K562 (cell line): ENCODE data around the gene CRKL. TPM values are rescaled to one million over a fixed set of nuclear protein-coding genes. Genes with fewer than 3 reads are reported as not detected.

Experiments used
- ATAC-seq: fragments of 200-7000 bp; cut with Tn5 transposase; 3 replicates; pipeline ENCODE4 v1.9.1; 2020; ENCODE audit warnings: moderate library complexity
- BruUV-seq: library from RNA; stranded (reverse); fragments of 400-500 nt; replicated peaks from 2 replicates; lab custom pipeline; 2021; lab: Mats Ljungman, UMichigan
- CTCF ChIA-PET: fragments of 300-600 bp; formaldehyde crosslinking; extraction: SDS; loops from one replicate; lab custom pipeline; 2021; ENCODE audit warnings: low intra/inter-chr PET ratio; lab: Yijun Ruan, JAX
- POLR2A ChIA-PET: fragments of 300-600, 350-650 bp; sonication (Branson Sonifier 250); formaldehyde crosslinking; extraction: SDS; loops from one replicate; lab custom pipeline; 2021; ENCODE audit warnings: antibody characterized with exemption, inconsistent platforms; lab: Yijun Ruan, JAX
- DNase-seq, 4 experiments: peaks; one replicate each; pipeline versions ENCODE4 v3.0.0 to v3.0.0-alpha.2; 2011 to 2018; ENCODE audit warnings: low spot score in 3 of 4, mixed read lengths in 3 of 4; ENCODE audit errors: extremely low read depth in 1 of 4
- FAIRE-seq: peaks from 2 replicates; lab custom pipeline; 2011; peaks lifted over from hg19 to GRCh38; lab: Jason Lieb, UNC
- H2AFZ ChIP-seq: 2 replicates; pipeline ENCODE4 v1.6.0; 2011; ENCODE audit warnings: low read depth, low read length, control low read depth, inconsistent platforms
- H3K27ac ChIP-seq: fragments of 200-600 bp; 3 replicates; pipeline ENCODE4 v1.8.0; 2011; ENCODE audit warnings: low read depth, mild to moderate bottlenecking, control low read depth, inconsistent platforms, low read length, moderate library complexity, mixed read lengths; ENCODE audit errors: extremely low read depth
- H3K27me3 ChIP-seq, 2 experiments: fragments of 300-600 bp in 1 of 2; 2 replicates in 1 of 2; 3 replicates in 1 of 2; pipeline versions ENCODE4 v1.6.0 to v1.8.0; 2011; ENCODE audit warnings: inconsistent platforms in 2 of 2, low read length in 2 of 2, mild to moderate bottlenecking in 1 of 2, mixed read lengths in 1 of 2, moderate library complexity in 1 of 2; ENCODE audit not compliant: control insufficient read depth in 2 of 2, insufficient read depth in 2 of 2
- H3K36me3 ChIP-seq: fragments of 300-600 bp; 3 replicates; pipeline ENCODE4 v1.8.0; 2011; ENCODE audit warnings: mild to moderate bottlenecking, low read length, inconsistent platforms; ENCODE audit not compliant: control insufficient read depth, insufficient read depth
- H3K4me1 ChIP-seq, 2 experiments: fragments of 200-600 bp in 1 of 2; replicated peaks in 1 of 2; 2 replicates in 1 of 2; 3 replicates in 1 of 2; pipeline versions ENCODE4 v1.5.1 to v1.8.0; 2011; ENCODE audit warnings: inconsistent platforms in 2 of 2, low read length in 2 of 2, mild to moderate bottlenecking in 1 of 2, mixed read lengths in 1 of 2, moderate library complexity in 1 of 2; ENCODE audit not compliant: control insufficient read depth in 2 of 2, insufficient read depth in 2 of 2
- H3K4me2 ChIP-seq: 2 replicates; pipeline ENCODE4 v1.6.1; 2011; ENCODE audit warnings: low read length, control low read depth, inconsistent platforms, mixed read lengths; ENCODE audit not compliant: insufficient read depth
- H3K4me3 ChIP-seq: fragments of 200-600 bp; sonication (generic), shearing (Covaris generic); 2 replicates; pipeline ENCODE4 v1.5.1; 2016; ENCODE audit warnings: control low read depth, inconsistent platforms
- H3K79me2 ChIP-seq: fragments of 200-600 bp; 3 replicates; pipeline ENCODE4 v1.8.0; 2011; ENCODE audit warnings: low read length, inconsistent platforms; ENCODE audit not compliant: control insufficient read depth, insufficient read depth
- H3K9ac ChIP-seq, 2 experiments: 2 replicates each; pipeline versions ENCODE4 v1.6.0 to v1.6.1; 2011; ENCODE audit warnings: low read depth in 2 of 2, low read length in 2 of 2, control low read depth in 1 of 2, inconsistent platforms in 1 of 2, mild to moderate bottlenecking in 1 of 2, mixed read lengths in 1 of 2; ENCODE audit not compliant: insufficient read depth in 1 of 2
- H3K9me1 ChIP-seq: one replicate; pipeline ENCODE4 v1.6.0; 2011; ENCODE audit warnings: inconsistent platforms, mild to moderate bottlenecking, low read length, moderate library complexity; ENCODE audit not compliant: control insufficient read depth, insufficient read depth
- H3K9me3 ChIP-seq: replicated peaks from 2 replicates; pipeline ENCODE4 v1.5.1; 2011; ENCODE audit warnings: low read depth, low read length, inconsistent platforms; ENCODE audit not compliant: control insufficient read depth, insufficient read depth
- H4K20me1 ChIP-seq: replicated peaks from 2 replicates; pipeline ENCODE4 v1.6.1; 2011; ENCODE audit warnings: low read length, inconsistent platforms, mixed read lengths; ENCODE audit not compliant: control insufficient read depth, insufficient read depth
- FOXJ3 ChIP-seq: sonication (generic); formaldehyde crosslinking; IDR thresholded peaks from 2 replicates; pipeline ENCODE4 v1.4.0; 2020; ENCODE audit warnings: mild to moderate bottlenecking, missing genetic modification reagents
- GATA2 ChIP-seq: sonication (generic); formaldehyde crosslinking; IDR thresholded peaks from 2 replicates; pipeline ENCODE4 v1.4.0; 2020; ENCODE audit warnings: mild to moderate bottlenecking, missing genetic modification reagents
- IRF9 ChIP-seq: fragments of 450-650 bp; IDR thresholded peaks from 2 replicates; pipeline ENCODE4 v1.6.1; 2016; ENCODE audit warnings: missing biosample characterization, missing genetic modification characterization
- KLF1 ChIP-seq: fragments of 450-650 bp; IDR thresholded peaks from 2 replicates; pipeline ENCODE4 v1.6.1; 2016; ENCODE audit warnings: missing genetic modification characterization, missing compliant biosample characterization
- MCM5 ChIP-seq: fragments of 450-650 bp; IDR thresholded peaks from 2 replicates; pipeline ENCODE4 v1.6.1; 2016; ENCODE audit warnings: low read depth
- MLX ChIP-seq, 2 experiments: fragments of 450-650 bp in 1 of 2; sonication (generic) in 1 of 2; formaldehyde crosslinking; conservative IDR thresholded peaks; 2 replicates each; pipeline versions ENCODE4 v1.4.0 to v1.8.1; 2020 to 2022; ENCODE audit warnings: mild to moderate bottlenecking in 1 of 2, missing genetic modification reagents in 1 of 2
- MTA2 ChIP-seq: fragments of 450-650 bp; IDR thresholded peaks from 2 replicates; pipeline ENCODE4 v1.6.1; 2016; ENCODE audit warnings: low read depth
- NFE2L1 ChIP-seq: fragments of 450-650 bp; IDR thresholded peaks from 2 replicates; pipeline ENCODE4 v1.6.1; 2016; ENCODE audit warnings: missing genetic modification characterization, low read depth, mild to moderate bottlenecking, missing compliant biosample characterization, moderate library complexity, borderline replicate concordance
- POLR2G ChIP-seq: fragments of 200-400 bp; formaldehyde crosslinking; IDR thresholded peaks from 2 replicates; pipeline ENCODE4 v1.6.1; 2017; ENCODE audit warnings: low read depth, mild to moderate bottlenecking, antibody characterized with exemption, low read length, moderate library complexity
- RREB1 ChIP-seq: fragments of 250-450 bp; sonication (Bioruptor Pico); IDR thresholded peaks from 2 replicates; pipeline ENCODE4 v1.4.0; 2020
- SRSF3 ChIP-seq: fragments of 200-400 bp; formaldehyde crosslinking; IDR thresholded peaks from 2 replicates; pipeline ENCODE4 v1.6.1; 2016; ENCODE audit warnings: mild to moderate bottlenecking, low read length, moderate library complexity; ENCODE audit not compliant: insufficient read depth
- ZBTB8A ChIP-seq: fragments of 450-650 bp; IDR thresholded peaks from 2 replicates; pipeline ENCODE4 v1.6.1; 2018; ENCODE audit warnings: mild to moderate bottlenecking, moderate library complexity; ENCODE audit not compliant: partially characterized antibody
- ZNF133 ChIP-seq: fragments of 250-450 bp; sonication (Bioruptor Pico); IDR thresholded peaks from 2 replicates; pipeline ENCODE4 v1.4.0; 2020; ENCODE audit warnings: mild to moderate bottlenecking
- whole genome bisulfite sequencing: fragments of 100-300 bp; shearing (Covaris generic); methylation state at CpG from one replicate; pipeline ENCODE4 v1.1.6; 2016; ENCODE audit warnings: low coverage, mixed read lengths; ENCODE audit not compliant: insufficient coverage; ENCODE audit errors: missing lambda C conversion rate; 5-methylcytosine and 5-hydroxymethylcytosine counted together
- in situ Hi-C: fragments of 300-500 bp; cut with MboI; formaldehyde crosslinking; loops from 4 replicates; pipeline ENCODE4 v1.15.0; 2018; ENCODE audit warnings: inconsistent platforms, mixed read lengths
- intact Hi-C: fragments of 100-400 bp; cut with micrococcal nuclease; formaldehyde crosslinking; loops from 2 replicates; pipeline ENCODE4 v1.14.2; 2022
- polyA plus RNA-seq, 8 experiments: library from polyadenylated mRNA; depleted of rRNA in 4 of 8; stranded (reverse) in 5 of 8; unstranded in 3 of 8; fragments of >200 nt; fragmentation: Nextera tagmentation in 2 of 8; fragmentation: Illumina TruSeq in 1 of 8; extraction: Ambion mirVana in 2 of 8; extraction: Trizol in 1 of 8; gene quantifications; 2 replicates each; pipeline versions ENCODE4 v1.2.1 to v1.2.3, GENCODE V29; 2011 to 2014; ENCODE audit warnings: inconsistent platforms in 1 of 8, missing spikeins in 1 of 8
- total RNA-seq, 7 experiments: library from RNA; depleted of rRNA in 6 of 7; stranded (reverse); fragments of >200 nt in 6 of 7; fragmentation: Illumina TruSeq in 2 of 7; extraction: Trizol in 2 of 7; gene quantifications; 2 replicates each; pipeline versions ENCODE4 v1.2.1 to v1.2.3, GENCODE V29; 2011 to 2021; ENCODE audit warnings: low replicate concordance in 1 of 7

The CRKL gene
- total and polyA plus RNA-seq, 9 of the 15 experiments (the other 6 are each of a cell fraction or from before 2014, with no cell fraction given) = 100 to 263 (median 124) TPM

GRCh38 chr22:20991252-20992055, 74.2 kb downstream of the CRKL start:
- H3K4me3 ChIP-seq = no peak overlapping the region
- no peak overlapping the region for H3K4me2 ChIP-seq
- peaks cover 92% of the 10 kb centered on the region for H3K36me3 ChIP-seq
- DNase-seq (no peak), FAIRE-seq (no peak), ATAC-seq (no peak)
- no peaks in the 10 kb centered on the region for H3K27me3 ChIP-seq
- peak overlapping the region in 1 of 2 experiments; percentile 57; a peak in 2 of 4 replicates for H3K9ac ChIP-seq
- in situ Hi-C loops = no loop called here
- H3K9me3 ChIP-seq = no peaks in the 10 kb centered on the region
- CTCF ChIA-PET = no interaction called here
- POLR2A ChIA-PET = interaction anchor here (0.6 to 17.9 kb wide), 9 partner anchors 8 to 387 kb away, joined by 3 to 451 read pairs (median 4); partner anchors contain the start of genes AIFM3, LZTR1, P2RX6 and THAP7
- peaks cover 0 to 65% of the 10 kb centered on the region in 2 experiments; a peak in 2 of 5 replicates for H3K4me1 ChIP-seq
- H2AFZ ChIP-seq = no peak overlapping the region
- peaks cover 7% of the 10 kb centered on the region for H3K9me1 ChIP-seq
- peaks cover 14% of the 10 kb centered on the region; the same call in 1 of the 2 replicates for H4K20me1 ChIP-seq
- BruUV-seq = no TSS peak
- 95% methylated on average over 24 of the region's 24 CpGs for WGBS
- intact Hi-C loops = no loop called here
- no peak overlapping the region for H3K27ac ChIP-seq
- H3K79me2 ChIP-seq = no peaks in the 10 kb centered on the region
- 0 out of 2 replicates have a peak, but pooled peaks have one; percentile 59 for TF ChIP-seq RREB1 (CRISPR knock-in tag)
- 0 out of 2 replicates have a peak, but pooled peaks have one; percentile 30 for TF ChIP-seq KLF1 (tag)
- no peak for TF ChIP-seq NFE2L1 (tag)
- TF ChIP-seq GATA2 (CRISPR knock-in tag) = no peak
- TF ChIP-seq POLR2G = peak; percentile 74
- TF ChIP-seq MLX (CRISPR knock-in tag; conservative IDR thresholded peaks at IDR 0.05) = no peak
- no peak for TF ChIP-seq SRSF3
- no peak for TF ChIP-seq FOXJ3 (CRISPR knock-in tag)
- TF ChIP-seq IRF9 = no peak
- no peak for TF ChIP-seq MCM5
- TF ChIP-seq MTA2 = no peak
- TF ChIP-seq ZNF133 = peak; percentile 66; the same call in 1 of the 2 replicates
- no peak for TF ChIP-seq ZBTB8A
